Neuronal stem cell (in vitro differentiated cells): ENCODE data around the gene RAB44.
A peak's percentile ranks its signal among the peaks of the same experiment; 100 is the strongest.

Experiments used
- DNase-seq: peaks from one replicate; pipeline ENCODE4 v3.0.0-alpha.2; 2013; ENCODE audit warnings: low spot score
- H2AFZ ChIP-seq: one replicate; pipeline ENCODE4 v1.6.1; 2013; ENCODE audit warnings: mild to moderate bottlenecking, low read length, inconsistent platforms
- H2AK5ac ChIP-seq: 2 replicates; pipeline ENCODE4 v1.6.1; 2013; ENCODE audit warnings: low read depth, mild to moderate bottlenecking, inconsistent platforms, low read length, moderate library complexity, mixed read lengths
- H2BK120ac ChIP-seq: 2 replicates; pipeline ENCODE4 v1.6.1; 2013; ENCODE audit warnings: low read depth, mild to moderate bottlenecking, inconsistent platforms, low read length, moderate library complexity, mixed read lengths
- H2BK12ac ChIP-seq: one replicate; pipeline ENCODE4 v1.6.1; 2013; ENCODE audit warnings: low read length, inconsistent platforms
- H2BK15ac ChIP-seq: 2 replicates; pipeline ENCODE4 v1.6.1; 2013; ENCODE audit warnings: mild to moderate bottlenecking, low read length, inconsistent platforms, mixed read lengths
- H2BK5ac ChIP-seq: one replicate; pipeline ENCODE4 v1.6.1; 2013; ENCODE audit warnings: inconsistent platforms, mild to moderate bottlenecking, low read length, moderate library complexity
- H3K14ac ChIP-seq: one replicate; pipeline ENCODE4 v1.6.1; 2013; ENCODE audit warnings: low read length, inconsistent platforms
- H3K18ac ChIP-seq: 2 replicates; pipeline ENCODE4 v1.6.1; 2013; ENCODE audit warnings: low read length, inconsistent platforms
- H3K23ac ChIP-seq: 2 replicates; pipeline ENCODE4 v1.6.1; 2013; ENCODE audit warnings: low read depth, mild to moderate bottlenecking, mixed read lengths, low read length, inconsistent platforms; ENCODE audit not compliant: poor library complexity
- H3K27ac ChIP-seq: replicated peaks from 3 replicates; pipeline ENCODE4 v1.5.1; 2013; ENCODE audit warnings: low read length, inconsistent platforms
- H3K27me3 ChIP-seq, 3 experiments: 2 replicates each; pipeline ENCODE4 v1.6.1; 2013; ENCODE audit warnings: low read length in 3 of 3, mild to moderate bottlenecking in 2 of 3, inconsistent platforms in 1 of 3, low read depth in 1 of 3, mixed read lengths in 1 of 3, moderate library complexity in 1 of 3; ENCODE audit not compliant: control insufficient read depth in 3 of 3, insufficient read depth in 3 of 3
- H3K36me3 ChIP-seq, 2 donors: replicated peaks in 1 of 2; 2 replicates each; pipeline ENCODE4 v1.6.1; 2013; ENCODE audit warnings: low read length in 2 of 2; ENCODE audit not compliant: control insufficient read depth in 2 of 2, insufficient read depth in 2 of 2
- H3K4ac ChIP-seq: 2 replicates; pipeline ENCODE4 v1.6.1; 2013; ENCODE audit warnings: inconsistent platforms, mild to moderate bottlenecking, low read length, moderate library complexity
- H3K4me1 ChIP-seq, 2 donors: 1 replicate in 1 of 2; 2 replicates in 1 of 2; pipeline ENCODE4 v1.6.1; 2013; ENCODE audit warnings: low read length in 2 of 2, low read depth in 1 of 2; ENCODE audit not compliant: control insufficient read depth in 2 of 2, insufficient read depth in 1 of 2
- H3K4me2 ChIP-seq: one replicate; pipeline ENCODE4 v1.6.1; 2013; ENCODE audit warnings: mild to moderate bottlenecking, low read length, inconsistent platforms; ENCODE audit not compliant: insufficient read depth, poor library complexity, severe bottlenecking
- H3K4me3 ChIP-seq, 2 donors: 2 replicates each; pipeline ENCODE4 v1.5.1; 2013; ENCODE audit warnings: low read length in 2 of 2, mild to moderate bottlenecking in 2 of 2, inconsistent platforms in 1 of 2, moderate library complexity in 1 of 2
- H3K79me1 ChIP-seq: one replicate; pipeline ENCODE4 v1.6.1; 2013; ENCODE audit warnings: low read depth, mild to moderate bottlenecking, inconsistent platforms, low read length, moderate library complexity
- H3K9ac ChIP-seq: one replicate; pipeline ENCODE4 v1.6.1; 2013; ENCODE audit warnings: mild to moderate bottlenecking, low read depth, low read length, inconsistent platforms; ENCODE audit not compliant: poor library complexity
- H3K9me3 ChIP-seq, 2 donors: replicated peaks in 1 of 2; 2 replicates each; pipeline versions ENCODE3 to v1.6.1; 2013; ENCODE audit warnings: low read length in 2 of 2, mild to moderate bottlenecking in 2 of 2, inconsistent platforms in 1 of 2, low read depth in 1 of 2, mixed read lengths in 1 of 2, moderate library complexity in 1 of 2; ENCODE audit not compliant: control insufficient read depth in 2 of 2, insufficient read depth in 1 of 2
- H4K8ac ChIP-seq: one replicate; pipeline ENCODE4 v1.6.1; 2013; ENCODE audit warnings: low read depth, mild to moderate bottlenecking, inconsistent platforms, low read length, moderate library complexity
- H4K91ac ChIP-seq: one replicate; pipeline ENCODE4 v1.6.1; 2013; ENCODE audit warnings: low read length, low read depth, mild to moderate bottlenecking, inconsistent platforms; ENCODE audit not compliant: poor library complexity
- WGBS, 2 donors: extraction: QIAGEN DNeasy Blood & Tissue Kit; methylation state at CpG; one replicate each; pipeline ENCODE4 v1.1.7; 2013; ENCODE audit warnings: missing lambda C conversion rate in 2 of 2, mixed read lengths in 1 of 2; ENCODE audit not compliant: insufficient read length in 2 of 2, insufficient replicate concordance in 1 of 2; ENCODE audit errors: extremely low coverage in 2 of 2; 5-methylcytosine and 5-hydroxymethylcytosine counted together

RAB44 gene

DNA sequence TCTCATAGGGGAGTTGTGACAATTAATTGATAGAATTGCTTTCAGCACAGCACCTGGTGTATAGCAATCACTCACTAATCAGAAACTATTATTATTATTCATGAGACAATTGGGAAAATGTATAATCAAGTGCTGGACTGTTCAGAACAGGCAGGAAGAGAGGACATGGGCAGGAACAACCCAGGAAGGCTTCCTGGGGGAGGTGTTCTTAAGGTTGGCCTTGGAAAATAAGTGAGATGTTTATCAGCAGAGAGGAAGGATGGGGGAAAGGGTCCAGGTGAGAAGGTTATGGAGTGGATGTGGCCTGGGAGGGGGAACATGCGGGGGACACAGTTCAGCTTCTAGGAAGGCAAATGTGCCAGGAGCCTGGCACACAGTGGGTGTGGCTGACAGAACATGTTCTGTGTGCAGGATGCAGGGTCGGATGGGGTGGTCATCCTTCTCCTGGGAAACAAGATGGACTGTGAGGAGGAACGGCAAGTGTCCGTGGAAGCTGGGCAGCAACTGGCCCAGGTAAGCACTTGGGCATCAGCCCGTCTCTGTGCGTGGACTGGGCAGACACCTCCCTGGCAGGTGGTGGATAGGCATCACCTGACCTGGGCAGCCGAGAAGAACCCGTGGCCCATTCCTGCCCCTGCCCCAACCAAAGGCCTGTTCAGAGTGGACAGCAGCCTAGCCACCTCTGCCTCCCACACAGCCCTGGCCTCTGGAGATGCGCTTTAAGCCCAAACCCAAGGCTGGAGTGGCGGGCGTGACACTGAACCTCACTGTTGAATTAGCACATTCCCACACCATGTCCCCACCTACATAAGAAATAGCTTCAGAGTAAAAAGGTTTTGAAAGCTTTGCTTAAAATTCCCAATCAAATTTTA lies 30.9 kb downstream of the RAB44 start:
- Histone ChIP-seq H3K36me3 (no peaks in the 10 kb centered on the region), H2BK15ac (no peak overlapping the region), H3K4me3 (no peak overlapping the region), H3K79me1 (no peaks in the 10 kb centered on the region), H2BK12ac (no peak overlapping the region), H2BK120ac (no peak overlapping the region), H2AFZ (no peak overlapping the region), H4K8ac (no peak overlapping the region), H3K9ac (peak overlapping the region; percentile 14), H3K9me3 (no peaks in the 10 kb centered on the region), H3K27me3 (peaks cover 0 to 15% (median 0%) of the 10 kb centered on the region in 3 experiments), H3K14ac (no peak overlapping the region), H3K23ac (no peak overlapping the region), H3K4ac (no peak overlapping the region), H3K27ac (no peak overlapping the region), H4K91ac (peak overlapping the region; percentile 74), H2AK5ac (peak overlapping the region; percentile 41), H3K4me2 (no peak overlapping the region), H3K18ac (no peak overlapping the region), H3K4me1 (peaks cover 3 to 15% of the 10 kb centered on the region in 2 donors), H2BK5ac (no peak overlapping the region)
- no peak for DNase-seq
- no CpG with 5 or more reads among the region's 11 CpGs for WGBS, 2 donors

DNA sequence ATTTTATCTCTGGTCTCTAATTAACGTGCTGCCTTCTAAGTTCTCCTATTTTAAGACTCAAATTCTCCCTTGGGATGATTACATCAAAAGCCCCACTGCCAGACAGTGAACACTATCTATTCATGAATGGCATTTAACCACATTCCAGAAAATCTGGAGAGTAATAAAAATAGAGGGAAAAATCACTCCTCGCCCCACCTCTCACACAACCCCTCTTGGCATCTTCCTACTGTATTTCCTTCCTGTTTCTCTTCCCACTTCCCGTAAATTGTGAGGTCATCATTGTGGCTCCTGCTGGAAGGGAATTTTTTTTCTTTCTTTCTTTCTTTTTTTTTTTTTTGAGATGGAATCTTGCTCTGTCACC lies 31.5 kb downstream of the RAB44 start:
- Histone ChIP-seq H2BK120ac (no peak overlapping the region), H3K18ac (no peak overlapping the region), H3K27me3 (peaks cover 0 to 15% (median 0%) of the 10 kb centered on the region in 3 experiments), H3K79me1 (no peaks in the 10 kb centered on the region), H3K36me3 (no peaks in the 10 kb centered on the region), H2AK5ac (no peak overlapping the region), H3K9ac (no peak overlapping the region), H4K91ac (no peak overlapping the region), H3K4me2 (no peak overlapping the region), H2AFZ (no peak overlapping the region), H3K4me1 (peaks cover 3 to 15% of the 10 kb centered on the region in 2 donors), H3K23ac (no peak overlapping the region), H2BK12ac (no peak overlapping the region), H3K27ac (no peak overlapping the region), H3K14ac (no peak overlapping the region), H3K4ac (no peak overlapping the region), H3K4me3 (no peak overlapping the region), H2BK15ac (no peak overlapping the region), H3K9me3 (no peaks in the 10 kb centered on the region), H4K8ac (no peak overlapping the region), H2BK5ac (no peak overlapping the region)
- WGBS, 2 donors = no CpG with 5 or more reads among the region's 3 CpGs
- DNase-seq = no peak

DNA sequence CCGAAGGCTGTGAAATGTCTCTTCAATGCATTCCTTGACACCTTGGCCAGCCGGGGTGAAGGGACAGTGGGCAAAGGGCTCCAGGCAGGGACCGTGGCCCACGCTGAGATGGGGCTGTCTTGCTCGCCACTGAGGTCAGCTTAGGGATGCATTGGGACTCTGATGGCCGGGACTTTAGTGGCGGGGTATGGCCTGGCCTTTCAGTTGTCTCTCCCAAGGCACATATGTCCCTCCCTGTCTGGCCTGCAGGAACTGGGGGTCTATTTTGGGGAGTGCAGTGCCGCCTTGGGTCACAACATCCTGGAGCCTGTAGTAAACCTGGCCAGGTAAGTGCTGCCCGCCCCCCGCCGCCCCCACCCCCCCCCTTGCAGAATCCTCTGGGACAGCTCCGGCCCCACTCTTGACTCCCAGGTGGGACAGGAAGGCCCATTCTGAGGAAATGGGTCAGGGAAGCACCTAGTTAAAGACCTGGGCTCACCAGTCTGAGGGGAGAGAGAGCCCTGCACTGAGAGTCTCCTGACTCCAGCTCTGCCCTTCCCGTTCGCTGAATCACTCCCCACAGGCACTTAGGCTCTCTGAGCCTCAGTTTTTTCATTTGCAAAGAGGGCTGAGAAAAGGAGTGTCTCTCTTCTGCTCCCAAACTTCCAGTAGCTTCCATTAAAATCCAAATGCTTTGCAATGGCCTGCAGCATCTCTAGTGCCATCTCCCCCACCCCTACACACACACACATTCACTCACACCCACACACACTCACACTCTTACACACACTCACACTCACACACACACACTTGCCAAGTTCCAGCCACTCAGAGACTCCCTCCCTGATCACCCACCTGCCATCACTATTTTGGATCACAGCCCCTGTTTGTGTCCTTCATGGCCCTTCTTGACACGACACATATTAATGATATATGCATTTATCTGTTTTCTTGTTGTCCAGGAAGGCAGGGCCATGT lies 33.1 kb downstream of the RAB44 start:
- Histone ChIP-seq H4K8ac (no peak overlapping the region), H4K91ac (no peak overlapping the region), H3K9me3 (no peaks in the 10 kb centered on the region), H2AFZ (no peak overlapping the region), H3K27ac (no peak overlapping the region), H2BK12ac (no peak overlapping the region), H2AK5ac (no peak overlapping the region), H2BK15ac (no peak overlapping the region), H3K9ac (no peak overlapping the region), H3K27me3 (peaks cover 0 to 28% (median 0%) of the 10 kb centered on the region in 3 experiments), H3K4me2 (no peak overlapping the region), H2BK120ac (no peak overlapping the region), H3K23ac (no peak overlapping the region), H3K4me1 (peaks cover 2 to 10% of the 10 kb centered on the region in 2 donors), H3K79me1 (no peaks in the 10 kb centered on the region), H2BK5ac (no peak overlapping the region), H3K4ac (no peak overlapping the region), H3K36me3 (no peaks in the 10 kb centered on the region), H3K14ac (peak overlapping the region; percentile 73), H3K4me3 (no peak overlapping the region), H3K18ac (no peak overlapping the region)
- DNase-seq = no peak
- WGBS, 2 donors = no CpG with 5 or more reads among the region's 15 CpGs
